HuH-7.5 (cell line): Measurements from ENCODE around the gene ATP6V0E2.
A peak's percentile ranks its signal among the peaks of the same experiment; 100 is the strongest.
"Not testable (repeated sequence)": the region's sequence is repeated elsewhere in the genome, so short reads cannot be mapped to it uniquely, and the experiment has no call there.

ENCODE experiments used
- DNase-seq: peaks from one replicate; pipeline ENCODE4 v3.0.0; 2011; ENCODE audit warnings: low spot score

Gene ATP6V0E2

GRCh38 chr7:149873074-149873969 is at the start of gene ATP6V0E2:
TSS of gene ATP6V0E2 (plus strand) at chr7:149873969. CDS start at chr7:149874066, 97 bp downstream.
- peak; percentile 99 for DNase-seq

- DNase-seq: no peak
Measured at GRCh38 chr7:149824301-149824741, 49.4 kb upstream of the ATP6V0E2 start.

- DNase-seq: no peak
Measured at GRCh38 chr7:149824748-149825566, 48.8 kb upstream of the ATP6V0E2 start.

- DNase-seq: no peak
Measured at GRCh38 chr7:149825567-149826343, 48.0 kb upstream of the ATP6V0E2 start.

GRCh38 chr7:149826344-149827088 is 47.3 kb upstream of the ATP6V0E2 start:
- DNase-seq: no peak

- no peak for DNase-seq
Measured at GRCh38 chr7:149827089-149827981, 46.4 kb upstream of the ATP6V0E2 start.

GRCh38 chr7:149828357-149829309 is 45.1 kb upstream of the ATP6V0E2 start:
- DNase-seq: no peak

GRCh38 chr7:149830527-149830926 is 43.2 kb upstream of the ATP6V0E2 start:
- not testable (repeated sequence) for DNase-seq

- no peak for DNase-seq
Measured at GRCh38 chr7:149830997-149831740, 42.6 kb upstream of the ATP6V0E2 start.

GRCh38 chr7:149831741-149832219 is 42.0 kb upstream of the ATP6V0E2 start:
- DNase-seq: no peak

GRCh38 chr7:149832332-149833041 is 41.3 kb upstream of the ATP6V0E2 start:
- DNase-seq: no peak

GRCh38 chr7:149833495-149834130 is 40.2 kb upstream of the ATP6V0E2 start:
- no peak for DNase-seq

- no peak for DNase-seq
Measured at GRCh38 chr7:149834601-149835000, 39.2 kb upstream of the ATP6V0E2 start.

- DNase-seq: no peak
Measured at GRCh38 chr7:149836434-149836833, 37.3 kb upstream of the ATP6V0E2 start.

GRCh38 chr7:149837564-149838223 is 36.1 kb upstream of the ATP6V0E2 start:
- no peak for DNase-seq

- DNase-seq: peak; percentile 99
Measured at GRCh38 chr7:149838224-149838991, 35.4 kb upstream of the ATP6V0E2 start, which contains the start of gene ZNF862. TSS of gene ZNF862 (plus strand) at chr7:149838375. CDS start at chr7:149838612, 237 bp downstream.
